CD1c-positive myeloid dendritic cell (primary cell): Measurements from ENCODE around the gene D2HGDH.
A peak's percentile ranks its signal among the peaks of the same experiment; 100 is the strongest.

Source experiments
- DNase-seq: peaks from one replicate; pipeline ENCODE4 v3.0.0-alpha.2; 2016; ENCODE audit errors: extremely low spot score

The D2HGDH gene

GRCh38 chr2:241734467-241735208, at the start of gene D2HGDH:
D2HGDH (plus strand) TSS chr2:241734630; CDS start chr2:241735225, 595 bp downstream.
- DNase-seq: peak; percentile 96

DNA sequence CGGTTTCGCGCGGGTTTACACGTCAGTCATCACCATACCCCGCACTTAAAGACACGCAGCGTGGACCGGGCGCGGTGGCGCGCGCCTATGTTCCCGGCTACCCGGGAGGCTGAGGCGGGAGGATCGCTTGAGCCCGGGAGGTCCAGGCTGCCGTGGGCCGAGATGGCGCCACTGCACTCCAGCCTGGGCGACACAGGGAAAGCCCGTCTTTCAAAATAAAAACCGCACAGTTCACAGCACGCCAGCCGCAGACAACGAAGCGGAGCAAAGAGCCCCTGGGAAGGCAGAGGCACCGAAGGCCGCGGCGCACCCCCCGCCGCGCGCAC, 48.1 kb upstream of the D2HGDH start:
- peak; percentile 8 for DNase-seq

GRCh38 chr2:241686650-241687425, 47.6 kb upstream of the D2HGDH start, which contains the start of gene DTYMK:
DTYMK (minus strand) TSS chr2:241686815; CDS start chr2:241686783, 32 bp downstream.
- DNase-seq: peak; percentile 99

GRCh38 chr2:241689306-241689705, 45.1 kb upstream of the D2HGDH start:
- DNase-seq: no peak

GRCh38 chr2:241690202-241690717, 44.2 kb upstream of the D2HGDH start:
- DNase-seq: no peak

- no peak for DNase-seq
Observed at GRCh38 chr2:241692448-241692847, 42.0 kb upstream of the D2HGDH start.

- no peak for DNase-seq
Observed at GRCh38 chr2:241695651-241696050, 38.8 kb upstream of the D2HGDH start.

GRCh38 chr2:241701149-241701398, 33.4 kb upstream of the D2HGDH start:
- no peak for DNase-seq

DNA sequence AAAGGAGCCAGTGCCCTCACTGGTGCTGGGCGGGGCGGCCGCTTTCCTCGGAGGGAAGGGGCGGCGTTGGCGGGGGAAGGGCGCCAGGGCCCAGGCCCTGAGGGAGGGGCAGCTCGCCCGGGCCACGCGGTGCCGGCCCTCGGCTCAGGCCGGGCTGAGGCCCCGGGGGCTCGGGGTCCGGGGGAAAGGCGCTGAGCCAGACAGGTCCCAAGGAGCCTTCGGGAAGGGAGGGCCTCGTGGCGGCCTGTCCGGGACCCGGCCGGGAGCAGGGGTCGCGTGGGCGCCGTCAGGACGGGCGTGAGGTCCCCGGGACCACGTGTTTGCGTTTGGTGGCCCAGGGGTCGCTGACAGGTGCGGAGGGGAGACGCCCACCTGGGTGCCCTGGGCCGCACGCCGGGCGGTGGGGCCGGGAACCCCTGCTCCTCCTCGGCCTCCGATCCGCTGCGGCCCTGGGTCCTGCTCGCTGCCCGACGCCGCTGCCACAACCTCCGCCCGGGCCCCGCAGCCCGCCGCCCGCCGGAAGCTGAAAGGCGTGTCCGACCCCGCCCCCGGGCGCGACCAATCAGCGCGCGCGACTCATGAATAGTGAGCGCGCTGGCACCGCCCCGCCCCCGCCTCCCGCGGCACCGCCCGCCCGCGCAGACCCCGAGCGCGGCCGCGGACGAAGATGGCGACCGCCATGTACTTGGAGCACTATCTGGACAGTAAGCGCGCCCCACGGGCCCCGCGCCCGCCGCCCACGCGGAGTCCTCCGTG, 32.9 kb upstream of the D2HGDH start, which contains the start of gene ING5:
TSS of gene ING5 (plus strand) at position 641 of the 756 bp plus-strand sequence. CDS start at position 668, 27 bp downstream.
- DNase-seq: peak; percentile 98

- peak; percentile 88 for DNase-seq
Observed at GRCh38 chr2:241702155-241703031, 32.0 kb upstream of the D2HGDH start.

DNA sequence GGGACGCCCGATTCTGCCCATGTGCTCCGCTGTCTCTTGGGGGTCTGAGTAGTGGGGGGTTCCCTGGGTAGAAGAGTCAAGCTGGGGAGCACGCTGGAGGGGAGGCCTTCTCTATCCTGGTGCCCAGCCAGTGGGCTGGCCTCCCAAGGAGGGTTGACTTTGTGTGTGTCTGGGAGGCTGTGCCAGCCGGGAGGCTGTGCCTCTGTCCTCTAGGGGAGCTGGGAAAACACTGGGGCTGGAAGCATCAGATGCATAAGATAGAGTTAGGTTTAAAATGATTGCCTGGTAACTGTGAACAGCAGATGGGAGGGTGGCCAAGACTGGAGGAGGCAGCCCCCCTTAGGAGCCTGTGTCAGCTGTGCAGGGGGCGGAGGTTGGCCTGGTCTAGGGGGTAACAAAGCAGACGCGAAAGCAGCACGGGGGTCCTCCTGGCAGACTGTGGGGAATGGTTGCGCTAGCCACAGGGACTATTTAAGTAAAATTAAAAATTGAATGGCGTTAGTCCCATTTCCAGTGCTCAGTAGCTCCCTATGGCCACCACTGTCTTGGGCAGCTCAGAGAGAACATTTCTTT, 31.3 kb upstream of the D2HGDH start:
- DNase-seq: no peak

- no peak for DNase-seq
Observed at GRCh38 chr2:241706537-241706936, 27.9 kb upstream of the D2HGDH start.

- no peak for DNase-seq
Observed at GRCh38 chr2:241708879-241709278, 25.6 kb upstream of the D2HGDH start.

- DNase-seq: no peak
Observed at GRCh38 chr2:241719093-241719492, 15.3 kb upstream of the D2HGDH start.

- DNase-seq: no peak
Observed at GRCh38 chr2:241720099-241720498, 14.3 kb upstream of the D2HGDH start.

GRCh38 chr2:241720560-241720959, 13.9 kb upstream of the D2HGDH start:
- no peak for DNase-seq

- no peak for DNase-seq
Observed at GRCh38 chr2:241721852-241722251, 12.6 kb upstream of the D2HGDH start.

GRCh38 chr2:241722896-241723454, 11.5 kb upstream of the D2HGDH start:
- DNase-seq: no peak

DNA sequence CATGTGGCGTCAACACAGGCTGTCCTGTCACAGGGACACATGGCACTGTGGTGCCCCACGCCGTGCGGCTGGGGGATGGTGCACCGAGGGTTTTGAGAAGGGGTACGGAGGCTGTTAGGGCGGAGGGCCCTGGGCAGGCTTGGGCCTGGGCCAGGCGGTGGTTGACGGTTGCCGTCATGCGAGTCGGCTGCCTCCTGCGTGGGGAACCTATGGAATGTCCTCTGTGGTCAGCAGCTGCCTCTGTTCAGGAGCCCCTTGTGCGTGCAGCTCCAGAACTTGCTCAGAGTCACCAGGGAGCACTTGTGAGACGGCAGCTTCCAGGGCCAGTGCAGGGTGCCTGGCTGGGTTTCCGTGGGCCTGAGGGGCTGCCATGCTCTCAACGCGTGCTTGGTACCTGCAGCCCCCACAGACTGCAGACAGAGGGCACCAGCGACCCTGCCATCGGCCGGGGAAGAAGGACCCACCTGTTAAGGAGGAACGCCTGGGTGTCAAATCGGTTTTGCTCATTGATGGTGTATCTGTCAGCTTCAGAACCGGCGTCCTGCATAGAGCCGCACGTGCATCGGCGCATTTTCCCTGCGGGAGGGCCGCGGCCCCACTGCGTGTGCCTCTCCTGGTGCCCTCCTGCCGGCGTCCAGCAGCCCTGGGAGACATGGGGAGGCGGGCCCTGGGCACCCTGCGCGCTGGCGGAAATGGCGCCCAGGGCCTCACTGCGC, 10.0 kb upstream of the D2HGDH start:
- no peak for DNase-seq
